Activated T-cell treated with anti-CD3 and anti-CD28 coated beads, Interleukin-2, amount 50 U/mL, for 24 hours (primary cell): ENCODE results near the gene SUSD5.
"Not testable (repeated sequence)": the region's sequence is repeated elsewhere in the genome, so short reads cannot be mapped to it uniquely, and the experiment has no call there.

Experiments used
- DNase-seq: peaks from one replicate; pipeline ENCODE4 v3.0.0-alpha.2; 2020
- H3K27ac Mint-ChIP-seq: 2 replicates; pipeline ENCODE4 v1.8.0; 2020; ENCODE audit warnings: mild to moderate bottlenecking, mixed read lengths
- H3K27me3 Mint-ChIP-seq: 2 replicates; pipeline ENCODE4 v1.8.0; 2020; ENCODE audit warnings: mixed read lengths
- H3K36me3 Mint-ChIP-seq: 2 replicates; pipeline ENCODE4 v1.8.0; 2020; ENCODE audit warnings: low read depth, mixed read lengths
- H3K4me1 Mint-ChIP-seq: 2 replicates; pipeline ENCODE4 v1.8.0; 2020; ENCODE audit warnings: low read depth, mixed read lengths
- H3K4me3 Mint-ChIP-seq: 2 replicates; pipeline ENCODE4 v1.8.0; 2020; ENCODE audit warnings: mild to moderate bottlenecking, moderate library complexity, mixed read lengths
- H3K9me3 Mint-ChIP-seq: 2 replicates; pipeline ENCODE4 v1.8.0; 2020; ENCODE audit warnings: mixed read lengths

SUSD5 gene

DNA sequence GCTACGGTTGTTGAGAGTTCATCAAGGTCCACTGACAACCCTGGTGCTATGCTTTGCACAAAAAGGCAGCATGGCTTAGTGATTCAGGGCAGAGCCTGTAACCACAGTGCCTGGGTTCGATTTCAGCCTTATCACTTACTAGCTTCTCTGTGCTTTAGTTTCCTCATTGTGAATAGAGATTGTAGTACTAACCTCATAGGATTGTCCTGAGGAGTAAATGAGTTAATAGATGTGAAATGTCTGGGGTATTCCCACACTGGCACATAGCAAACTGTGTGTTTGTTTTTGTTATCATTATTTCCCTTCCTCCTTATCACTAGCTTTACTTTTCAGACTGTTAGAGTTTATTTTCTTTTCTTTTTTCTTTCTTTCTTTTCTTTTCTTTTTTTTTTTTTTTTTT is 88.5 kb downstream of the SUSD5 start:
- H3K9me3 Mint-ChIP-seq: no peaks in the 10 kb centered on the region
- peaks cover 62% of the 10 kb centered on the region for H3K36me3 Mint-ChIP-seq
- DNase-seq: no peak
- H3K4me1 Mint-ChIP-seq: peaks cover 6% of the 10 kb centered on the region
- no peak overlapping the region for H3K4me3 Mint-ChIP-seq
- H3K27ac Mint-ChIP-seq: no peak overlapping the region
- H3K27me3 Mint-ChIP-seq: no peaks in the 10 kb centered on the region

DNA sequence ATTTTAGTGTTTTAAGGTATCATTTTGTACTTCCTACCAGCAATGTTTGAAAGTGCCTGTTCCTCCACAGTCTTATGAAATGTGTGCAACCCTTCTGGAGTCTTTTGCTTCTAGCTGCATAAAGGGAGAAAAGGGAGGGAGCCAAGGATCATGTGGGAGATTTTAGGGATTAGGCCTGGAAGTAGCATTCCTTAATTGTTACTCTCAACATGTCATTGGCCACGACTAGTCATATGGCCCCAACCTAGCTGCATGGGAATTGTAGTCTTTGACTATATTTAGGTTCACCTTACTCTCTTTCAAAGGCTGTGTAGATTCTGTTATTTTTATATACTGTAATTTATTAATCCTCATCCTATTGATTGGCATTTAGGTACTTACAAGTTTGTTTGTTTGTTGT is 89.9 kb downstream of the SUSD5 start:
- Mint-ChIP-seq H3K27ac (no peak overlapping the region), H3K27me3 (no peaks in the 10 kb centered on the region), H3K4me1 (peaks cover 12% of the 10 kb centered on the region)

DNA sequence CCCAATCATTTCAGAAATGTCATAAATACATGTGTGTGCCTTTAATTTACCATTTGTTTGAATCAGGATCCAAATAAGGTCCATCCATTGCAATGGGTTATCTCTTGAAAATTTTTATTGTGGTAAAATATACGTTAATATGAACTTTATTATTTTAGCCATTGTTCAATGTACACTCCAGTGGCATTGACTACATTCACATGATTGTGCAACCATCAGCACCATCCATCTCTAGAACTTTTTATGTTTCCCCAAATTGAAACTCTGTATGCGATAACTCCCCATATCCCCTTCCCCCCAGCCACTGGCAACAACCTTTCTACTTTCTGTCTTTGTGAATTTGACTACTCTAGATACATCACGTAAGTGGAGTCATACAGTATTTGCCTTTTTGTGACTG is 92.8 kb downstream of the SUSD5 start:
- no peaks in the 10 kb centered on the region for H3K9me3 Mint-ChIP-seq
- no peaks in the 10 kb centered on the region for H3K27me3 Mint-ChIP-seq
- peaks cover 12% of the 10 kb centered on the region for H3K4me1 Mint-ChIP-seq
- peaks cover 57% of the 10 kb centered on the region for H3K36me3 Mint-ChIP-seq
- no peak for DNase-seq
- no peak overlapping the region for H3K27ac Mint-ChIP-seq
- H3K4me3 Mint-ChIP-seq: no peak overlapping the region

More for the DNA sequence above, 89.9 kb downstream of the SUSD5 start:
- H3K9me3 Mint-ChIP-seq: no peaks in the 10 kb centered on the region
- DNase-seq: no peak
- no peak overlapping the region for H3K4me3 Mint-ChIP-seq
- peaks cover 60% of the 10 kb centered on the region for H3K36me3 Mint-ChIP-seq

DNA sequence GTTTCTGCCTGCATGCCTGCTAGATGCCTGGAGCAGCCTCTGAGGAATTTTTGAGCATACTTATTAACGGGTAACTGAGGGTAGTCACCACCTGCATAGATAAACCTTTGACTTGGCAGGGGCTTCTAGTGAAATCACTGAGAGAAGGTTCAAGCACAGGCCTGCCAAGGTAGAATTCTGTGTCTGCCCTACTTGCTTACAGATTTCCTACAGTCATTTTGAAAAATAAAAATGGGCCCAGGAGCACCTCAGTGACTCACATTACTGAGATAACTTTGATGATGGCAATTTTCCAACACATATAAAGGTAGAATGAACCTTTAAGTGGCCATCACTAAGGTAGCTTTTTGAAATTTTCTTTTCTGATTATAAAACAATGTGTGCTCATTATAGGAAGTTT is 94.0 kb downstream of the SUSD5 start:
- H3K4me1 Mint-ChIP-seq: peaks cover 12% of the 10 kb centered on the region
- peaks cover 55% of the 10 kb centered on the region for H3K36me3 Mint-ChIP-seq
- no peaks in the 10 kb centered on the region for H3K9me3 Mint-ChIP-seq
- H3K27me3 Mint-ChIP-seq: no peaks in the 10 kb centered on the region
- DNase-seq: no peak
- H3K27ac Mint-ChIP-seq: peak overlapping the region; percentile 74
- H3K4me3 Mint-ChIP-seq: no peak overlapping the region

DNA sequence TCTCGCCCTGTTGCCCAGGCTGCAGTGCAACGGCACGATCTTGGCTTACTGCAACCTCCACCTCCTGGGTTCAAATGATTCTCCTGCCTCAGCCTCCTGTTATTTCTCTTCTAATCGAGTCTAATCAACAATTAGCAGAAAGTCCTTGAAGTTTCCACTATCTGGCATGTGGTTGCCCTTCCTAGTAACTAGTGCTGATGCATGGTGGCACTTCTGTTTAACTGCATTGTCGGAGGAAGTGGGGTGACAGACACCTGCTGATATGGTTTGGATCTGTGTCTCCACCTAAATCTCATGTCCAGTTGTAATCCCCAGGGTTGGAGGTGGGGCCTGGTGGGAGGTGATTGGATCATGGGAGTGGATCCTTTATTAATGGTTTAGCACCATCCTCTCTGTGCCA is 95.6 kb downstream of the SUSD5 start:
- Mint-ChIP-seq H3K27ac (no peak overlapping the region), H3K4me1 (peaks cover 21% of the 10 kb centered on the region), H3K36me3 (peaks cover 52% of the 10 kb centered on the region), H3K27me3 (no peaks in the 10 kb centered on the region), H3K9me3 (no peaks in the 10 kb centered on the region), H3K4me3 (no peak overlapping the region)
- DNase-seq: no peak

DNA sequence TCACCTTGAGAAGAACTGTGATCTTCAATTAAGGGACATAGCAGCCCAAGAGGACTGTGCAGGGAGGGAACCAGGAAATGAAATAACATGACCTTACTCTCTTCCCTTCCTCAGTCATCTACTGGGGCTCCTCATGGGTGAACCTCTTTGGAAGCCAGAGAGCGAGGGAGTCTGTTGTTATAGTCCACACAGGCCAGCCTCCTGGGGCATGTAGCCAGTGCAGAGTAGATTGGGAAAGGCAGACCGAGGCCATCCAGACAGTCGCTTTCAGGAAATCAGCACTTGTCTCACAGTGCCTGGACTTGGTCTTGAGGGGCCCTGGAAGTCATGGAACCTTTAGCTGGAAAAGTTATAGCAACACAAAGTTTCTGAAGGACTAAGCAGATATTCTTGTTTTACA is 98.7 kb downstream of the SUSD5 start:
- peaks cover 40% of the 10 kb centered on the region for H3K4me1 Mint-ChIP-seq
- H3K9me3 Mint-ChIP-seq: no peaks in the 10 kb centered on the region
- no peak overlapping the region for H3K27ac Mint-ChIP-seq

DNA sequence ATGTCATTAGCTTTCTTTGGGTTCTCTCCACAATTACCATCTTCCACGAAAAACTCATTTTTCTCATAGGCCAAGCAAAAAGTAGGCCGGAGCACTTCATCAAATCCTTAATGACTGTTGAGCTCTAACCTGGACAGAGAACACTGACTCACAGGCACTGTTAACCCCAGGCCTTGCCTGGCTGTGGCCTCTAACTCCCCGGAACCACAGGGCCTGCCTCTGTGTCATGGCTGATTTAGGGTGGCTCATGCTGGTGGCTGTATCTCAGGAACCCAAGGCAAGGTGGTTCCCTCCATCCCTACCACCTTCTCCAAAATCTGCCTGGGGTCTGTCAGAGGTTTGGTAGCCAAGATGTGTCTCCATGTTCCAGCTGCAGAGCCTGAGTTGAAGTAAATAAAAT is 101.1 kb downstream of the SUSD5 start:
- no peaks in the 10 kb centered on the region for H3K27me3 Mint-ChIP-seq
- peak overlapping the region; percentile 13 for H3K27ac Mint-ChIP-seq
- peaks cover 16% of the 10 kb centered on the region for H3K36me3 Mint-ChIP-seq
- no peaks in the 10 kb centered on the region for H3K9me3 Mint-ChIP-seq
- no peak overlapping the region for H3K4me3 Mint-ChIP-seq
- peaks cover 42% of the 10 kb centered on the region for H3K4me1 Mint-ChIP-seq
- DNase-seq: no peak

More for the DNA sequence above, 98.7 kb downstream of the SUSD5 start:
- H3K4me3 Mint-ChIP-seq: no peak overlapping the region
- H3K36me3 Mint-ChIP-seq: peaks cover 33% of the 10 kb centered on the region
- H3K27me3 Mint-ChIP-seq: no peaks in the 10 kb centered on the region
- no peak for DNase-seq

DNA sequence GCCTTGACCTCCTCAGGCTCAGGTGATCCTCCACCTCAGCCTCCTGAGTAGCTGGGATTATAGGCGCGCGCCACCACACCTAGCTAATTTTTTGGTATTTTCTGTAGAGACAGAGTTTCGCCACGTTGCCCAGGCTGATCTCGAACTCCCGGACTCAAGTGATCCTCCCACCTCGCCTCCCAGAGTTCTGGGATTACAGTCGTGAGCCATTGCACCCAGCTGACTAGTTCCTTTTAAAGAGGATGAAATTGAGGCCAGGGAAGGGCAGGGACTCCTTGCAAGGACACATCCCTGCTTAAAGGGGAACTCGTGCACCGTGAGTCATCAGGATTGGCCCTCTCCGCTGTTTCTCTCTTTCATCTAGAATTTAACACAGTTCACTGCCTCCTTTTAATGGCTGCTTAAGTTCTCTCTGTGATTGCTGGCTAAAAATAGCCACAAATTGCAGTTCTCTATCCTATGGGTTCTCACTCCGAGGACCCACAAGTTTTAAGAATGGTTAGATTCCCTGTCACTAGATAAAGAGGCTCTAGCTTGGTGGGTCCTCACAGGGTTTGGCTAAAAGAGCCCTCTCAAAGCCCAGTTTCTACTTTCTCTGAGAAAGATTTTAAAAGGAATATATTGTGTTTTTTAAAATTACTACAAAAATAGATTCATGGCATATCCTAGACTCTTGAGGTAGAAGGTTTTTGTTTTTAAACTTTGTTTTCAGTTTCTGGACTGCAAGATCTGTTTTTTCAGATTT is 103.4 kb downstream of the SUSD5 start:
- Mint-ChIP-seq H3K9me3 (no peaks in the 10 kb centered on the region), H3K36me3 (no peaks in the 10 kb centered on the region), H3K27me3 (no peaks in the 10 kb centered on the region), H3K4me1 (peaks cover 59% of the 10 kb centered on the region), H3K27ac (peak overlapping the region; percentile 18), H3K4me3 (peak overlapping the region; percentile 81)
- no peak for DNase-seq

DNA sequence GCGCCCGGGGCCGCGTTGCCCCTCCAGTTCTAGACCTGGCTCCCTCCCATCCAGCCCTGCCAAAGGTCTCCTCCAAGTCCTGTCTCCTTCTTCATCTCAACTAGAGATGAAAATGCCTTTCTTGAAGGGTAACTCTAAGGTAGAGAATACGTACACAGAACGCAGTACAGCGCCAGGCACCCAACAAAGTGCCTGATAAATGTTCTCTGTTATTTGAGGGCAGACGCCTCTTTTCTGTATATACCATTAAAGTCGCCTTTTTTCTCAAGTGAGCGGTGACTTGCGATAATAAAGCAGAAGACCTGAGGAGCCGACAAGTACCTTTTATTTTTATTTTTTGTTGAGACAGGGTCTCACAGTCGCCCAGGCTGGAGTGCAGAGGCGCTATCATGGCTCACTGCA is 104.0 kb downstream of the SUSD5 start:
- Mint-ChIP-seq H3K4me3 (peak overlapping the region; percentile 81), H3K9me3 (no peaks in the 10 kb centered on the region), H3K27me3 (no peaks in the 10 kb centered on the region), H3K27ac (peak overlapping the region; percentile 86), H3K4me1 (peaks cover 59% of the 10 kb centered on the region), H3K36me3 (no peaks in the 10 kb centered on the region)
- DNase-seq: no peak

DNA sequence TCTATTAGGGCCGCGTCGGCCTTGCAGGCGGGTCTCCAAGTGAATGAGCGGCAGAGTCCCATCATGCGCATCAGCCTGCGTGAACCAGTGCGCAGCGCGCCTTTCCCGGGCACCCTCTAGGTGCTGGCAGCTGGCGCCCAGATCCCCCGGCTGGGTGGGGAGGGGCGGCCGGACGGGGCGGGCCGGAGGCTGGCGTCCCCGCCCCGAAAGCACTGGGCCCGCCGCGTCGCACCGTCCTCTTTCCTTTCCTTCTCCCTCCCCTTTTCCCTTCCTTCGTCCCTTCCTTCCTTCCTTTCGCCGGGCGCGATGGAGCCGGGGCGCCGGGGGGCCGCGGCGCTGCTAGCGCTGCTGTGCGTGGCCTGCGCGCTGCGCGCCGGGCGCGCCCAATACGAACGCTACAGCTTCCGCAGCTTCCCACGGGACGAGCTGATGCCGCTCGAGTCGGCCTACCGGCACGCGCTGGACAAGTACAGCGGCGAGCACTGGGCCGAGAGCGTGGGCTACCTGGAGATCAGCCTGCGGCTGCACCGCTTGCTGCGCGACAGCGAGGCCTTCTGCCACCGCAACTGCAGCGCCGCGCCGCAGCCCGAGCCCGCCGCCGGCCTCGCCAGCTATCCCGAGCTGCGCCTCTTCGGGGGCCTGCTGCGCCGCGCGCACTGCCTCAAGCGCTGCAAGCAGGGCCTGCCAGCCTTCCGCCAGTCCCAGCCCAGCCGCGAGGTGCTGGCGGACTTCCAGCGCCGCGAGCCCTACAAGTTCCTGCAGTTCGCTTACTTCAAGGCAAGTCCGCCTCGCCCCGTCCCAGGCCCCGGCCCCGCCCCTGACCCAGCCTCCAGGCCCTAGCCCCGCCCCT is 104.6 kb downstream of the SUSD5 start, which contains the start of gene CRTAP:
CRTAP (plus strand) TSS at position 243 of the 850 bp plus-strand sequence; CDS start at position 307, 64 bp downstream.
- Mint-ChIP-seq H3K27ac (peak within 1 kb of the TSS; percentile 86), H3K4me1 (peaks cover 59% of the 10 kb centered on the region), H3K36me3 (no peaks in the 10 kb centered on the region), H3K9me3 (no peaks in the 10 kb centered on the region), H3K4me3 (peak within 1 kb of the TSS; percentile 81), H3K27me3 (no peaks in the 10 kb centered on the region)
- DNase-seq: peak; percentile 94

DNA sequence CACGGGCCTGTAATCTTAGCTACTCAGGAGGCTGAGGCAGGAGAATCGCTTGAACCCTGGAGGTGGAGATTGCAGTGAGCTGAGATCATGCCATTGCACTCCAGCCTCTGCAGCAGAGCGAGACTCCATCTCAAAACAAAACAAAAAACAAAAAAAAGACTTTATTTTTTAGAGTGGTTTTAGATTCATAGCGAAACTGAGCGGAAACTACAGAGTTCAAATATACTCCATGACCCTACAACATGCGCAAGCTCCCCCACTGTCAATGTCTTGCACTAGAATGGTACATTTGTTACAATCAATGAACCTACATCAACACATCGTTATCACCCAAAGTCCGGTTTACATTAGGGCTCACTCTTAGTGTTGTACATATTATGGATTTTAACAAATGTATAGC is 107.0 kb downstream of the SUSD5 start:
- H3K4me3 Mint-ChIP-seq: no peak overlapping the region
- no peak for DNase-seq
- H3K36me3 Mint-ChIP-seq: no peaks in the 10 kb centered on the region

DNA sequence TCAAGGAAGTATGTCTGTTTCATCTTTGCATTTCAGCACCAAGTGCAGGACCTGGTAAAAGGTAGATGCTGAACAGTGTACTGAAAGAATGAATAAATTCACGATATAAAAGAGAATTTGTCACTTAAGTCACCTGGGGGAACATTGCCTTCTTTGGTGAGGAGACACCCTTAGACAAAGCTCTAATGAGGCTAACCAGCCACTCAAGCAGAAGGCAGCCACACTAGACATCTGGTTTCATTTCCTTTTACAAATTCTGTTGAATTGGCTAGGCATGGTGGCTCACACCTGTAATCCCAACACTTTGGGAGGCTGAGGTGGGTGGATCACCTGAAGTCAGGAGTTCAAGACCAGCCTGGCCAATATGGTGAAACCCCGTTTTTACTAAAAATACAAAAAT is 111.8 kb downstream of the SUSD5 start:
- H3K9me3 Mint-ChIP-seq, H3K4me3 Mint-ChIP-seq, DNase-seq, H3K27ac Mint-ChIP-seq, H3K36me3 Mint-ChIP-seq, H3K27me3 Mint-ChIP-seq: not testable (repeated sequence)
- H3K4me1 Mint-ChIP-seq: peaks cover 10% of the 10 kb centered on the region

More for the DNA sequence above, 107.0 kb downstream of the SUSD5 start:
- Mint-ChIP-seq H3K27me3 (no peaks in the 10 kb centered on the region), H3K4me1 (peaks cover 41% of the 10 kb centered on the region), H3K27ac (peak overlapping the region; percentile 71), H3K9me3 (no peaks in the 10 kb centered on the region)

DNA sequence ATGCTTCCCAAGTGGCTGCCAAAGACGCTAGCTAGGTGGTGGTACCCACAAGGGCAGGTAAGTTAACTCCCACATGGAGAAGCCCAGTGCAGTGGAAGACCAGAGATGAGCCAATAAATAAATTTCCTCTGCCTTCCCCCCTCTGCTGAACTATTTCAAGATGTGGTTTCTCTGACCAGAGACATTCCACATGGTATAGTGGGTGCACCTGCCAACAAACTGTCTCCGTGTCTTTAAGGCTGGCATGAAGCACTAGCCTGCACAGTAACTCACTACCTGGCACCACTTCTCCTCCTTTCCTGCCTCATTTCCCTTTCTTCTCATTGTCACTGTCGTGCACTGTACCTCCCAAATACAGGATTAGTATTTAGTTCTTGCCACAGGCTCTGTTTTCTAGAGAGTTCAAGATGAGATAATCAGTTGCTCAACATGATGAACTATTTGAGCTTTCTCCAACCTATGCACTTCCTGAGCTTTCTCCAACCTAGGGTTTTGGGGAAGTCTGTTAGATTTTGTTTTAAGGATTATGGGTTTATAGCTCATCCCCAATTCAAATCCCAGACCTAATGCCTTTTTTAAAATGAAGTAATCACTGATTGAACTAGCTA is 113.2 kb downstream of the SUSD5 start:
- no peak for DNase-seq
- H3K9me3 Mint-ChIP-seq: no peaks in the 10 kb centered on the region
- H3K27me3 Mint-ChIP-seq: peaks cover 9% of the 10 kb centered on the region
- H3K4me1 Mint-ChIP-seq: no peaks in the 10 kb centered on the region
- H3K36me3 Mint-ChIP-seq: no peaks in the 10 kb centered on the region
- no peak overlapping the region for H3K27ac Mint-ChIP-seq
- no peak overlapping the region for H3K4me3 Mint-ChIP-seq

DNA sequence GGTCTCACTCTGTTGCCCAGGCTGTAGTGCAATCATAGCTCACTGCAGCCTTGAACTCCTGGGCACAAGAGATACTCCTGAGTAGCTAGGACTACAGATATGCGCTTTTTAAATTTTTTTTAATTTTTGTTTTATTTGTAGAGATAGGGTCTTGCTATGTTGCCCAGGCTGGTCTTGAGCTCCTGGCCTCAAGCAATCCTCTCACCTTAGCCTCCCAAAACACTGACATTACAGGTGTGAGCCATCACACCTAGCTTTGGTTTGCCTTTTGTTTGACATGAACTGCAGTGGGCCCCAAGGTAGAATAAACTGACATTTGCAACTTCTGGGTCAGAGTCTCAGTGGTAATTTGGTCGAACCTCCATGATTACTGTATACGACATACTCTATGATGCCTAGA is 113.8 kb downstream of the SUSD5 start:
- Mint-ChIP-seq H3K4me3 (no peak overlapping the region), H3K9me3 (no peaks in the 10 kb centered on the region), H3K27me3 (peaks cover 9% of the 10 kb centered on the region), H3K36me3 (no peaks in the 10 kb centered on the region), H3K27ac (no peak overlapping the region), H3K4me1 (no peaks in the 10 kb centered on the region)
- DNase-seq: no peak

DNA sequence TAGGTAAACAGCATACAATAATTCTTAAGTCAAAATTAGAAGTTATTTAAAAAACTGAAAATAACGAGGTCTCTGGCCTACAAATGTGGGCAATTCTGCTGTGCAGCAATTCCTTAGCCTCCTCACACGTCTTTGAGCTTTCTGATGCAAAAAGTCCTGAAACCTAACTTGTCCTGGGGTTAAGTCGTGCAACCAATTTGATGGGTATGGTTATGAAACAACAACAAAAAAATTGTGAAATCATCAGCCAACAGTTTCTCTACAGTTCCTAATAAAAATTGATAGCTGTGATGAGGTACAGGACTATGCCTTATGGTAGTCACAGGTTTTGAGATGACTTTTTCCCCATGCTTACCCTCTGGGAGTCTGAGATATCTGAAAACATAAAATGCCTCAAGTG is 115.1 kb downstream of the SUSD5 start:
- H3K4me3 Mint-ChIP-seq: no peak overlapping the region
- DNase-seq: no peak
- H3K9me3 Mint-ChIP-seq: no peaks in the 10 kb centered on the region
- H3K27ac Mint-ChIP-seq: no peak overlapping the region
- no peaks in the 10 kb centered on the region for H3K4me1 Mint-ChIP-seq
- H3K27me3 Mint-ChIP-seq: peaks cover 9% of the 10 kb centered on the region
- no peaks in the 10 kb centered on the region for H3K36me3 Mint-ChIP-seq
